SK-N-SH (cell line): ENCODE results near the gene CASZ1. TPM values are rescaled to one million over a fixed set of nuclear protein-coding genes. Genes with fewer than 3 reads are reported as not detected.

Experiments
- CTCF ChIA-PET: fragments of 300-600, 350-600 bp; formaldehyde crosslinking; extraction: SDS; loops from one replicate; lab custom pipeline; 2021; lab: Yijun Ruan, JAX
- POLR2A ChIA-PET: fragments of 350-600 bp; sonication (Branson Sonifier 250); formaldehyde crosslinking; extraction: SDS; loops from one replicate; lab custom pipeline; 2020; ENCODE audit warnings: antibody characterized with exemption, inconsistent platforms; lab: Yijun Ruan, JAX
- DNase-seq: peaks from one replicate; pipeline ENCODE4 v3.0.0; 2012
- H2AFZ ChIP-seq: fragments of 200-600 bp; sonication (generic); 2 replicates; pipeline ENCODE4 v1.8.1; 2016; ENCODE audit warnings: antibody characterized with exemption, mild to moderate bottlenecking, low read depth
- H3F3A ChIP-seq: fragments of 200-600 bp; sonication (generic); replicated peaks from 2 replicates; pipeline ENCODE3; 2016; ENCODE audit warnings: antibody characterized with exemption, mild to moderate bottlenecking; ENCODE audit not compliant: insufficient read depth
- H3K27ac ChIP-seq, 2 experiments: fragments of 200-500 bp in 1 of 2; fragments of 200-600 bp in 1 of 2; sonication (Bioruptor generic) in 1 of 2; sonication (generic), shearing (Covaris generic) in 1 of 2; 2 replicates each; pipeline versions ENCODE4 v1.5.1 to v1.6.1; 2014 to 2016; ENCODE audit warnings: low read depth in 2 of 2, inconsistent platforms in 1 of 2, low read length in 1 of 2, mild to moderate bottlenecking in 1 of 2, mixed read lengths in 1 of 2
- H3K27me3 ChIP-seq: fragments of 200-600 bp; sonication (generic), shearing (Covaris generic); 2 replicates; pipeline ENCODE4 v1.6.1; 2016; ENCODE audit warnings: mixed run types; ENCODE audit not compliant: insufficient read depth
- H3K36me3 ChIP-seq, 2 experiments: fragments of 200-500 bp in 1 of 2; fragments of 200-600 bp in 1 of 2; sonication (Bioruptor generic) in 1 of 2; sonication (generic) in 1 of 2; replicated peaks in 1 of 2; 2 replicates each; pipeline versions ENCODE3 to v1.5.1; 2014 to 2016; ENCODE audit warnings: low read length in 1 of 2, mild to moderate bottlenecking in 1 of 2; ENCODE audit not compliant: insufficient read depth in 2 of 2, control insufficient read depth in 1 of 2
- H3K4me1 ChIP-seq, 2 experiments: fragments of 200-500 bp in 1 of 2; fragments of 200-600 bp in 1 of 2; sonication (Bioruptor generic) in 1 of 2; sonication (generic), shearing (Covaris generic) in 1 of 2; 2 replicates each; pipeline versions ENCODE4 v1.5.1 to v1.6.1; 2014 to 2016; ENCODE audit warnings: low read depth in 1 of 2, low read length in 1 of 2, mixed run types in 1 of 2; ENCODE audit not compliant: insufficient read depth in 2 of 2, control insufficient read depth in 1 of 2
- H3K4me2 ChIP-seq: fragments of 200-600 bp; sonication (generic), shearing (Covaris generic); 2 replicates; pipeline ENCODE4 v1.6.1; 2017; ENCODE audit warnings: mixed run types
- H3K4me3 ChIP-seq, 2 experiments: fragments of 200-500 bp in 1 of 2; fragments of 200-600 bp in 1 of 2; sonication (Bioruptor generic) in 1 of 2; sonication (generic), shearing (Covaris generic) in 1 of 2; 2 replicates each; pipeline versions ENCODE4 v1.5.1 to v1.8.1; 2014 to 2016; ENCODE audit warnings: low read depth in 2 of 2, inconsistent platforms in 1 of 2, low read length in 1 of 2, mild to moderate bottlenecking in 1 of 2, mixed read lengths in 1 of 2, moderate library complexity in 1 of 2
- H3K79me2 ChIP-seq: fragments of 200-600 bp; sonication (generic); 2 replicates; pipeline ENCODE4 v1.8.1; 2017; ENCODE audit warnings: mild to moderate bottlenecking; ENCODE audit not compliant: insufficient read depth
- H3K9ac ChIP-seq: fragments of 200-600 bp; sonication (generic); 2 replicates; pipeline ENCODE4 v1.6.1; 2017; ENCODE audit warnings: mixed run types
- H3K9me2 ChIP-seq: fragments of 200-600 bp; sonication (generic); 2 replicates; pipeline ENCODE4 v1.6.1; 2017; ENCODE audit warnings: mixed run types
- H3K9me3 ChIP-seq: fragments of 200-600 bp; sonication (generic); 2 replicates; pipeline ENCODE4 v1.6.1; 2017; ENCODE audit warnings: mixed run types, mild to moderate bottlenecking, moderate library complexity
- H4K20me1 ChIP-seq: fragments of 200-600 bp; sonication (generic); 2 replicates; pipeline ENCODE4 v1.6.1; 2017; ENCODE audit warnings: mild to moderate bottlenecking, mixed run types; ENCODE audit not compliant: insufficient read depth
- CHD2 ChIP-seq: fragments of 150-350 bp; IDR thresholded peaks from 2 replicates; pipeline ENCODE4 v1.6.1; 2018; ENCODE audit warnings: low read length; ENCODE audit not compliant: partially characterized antibody
- ELF1 ChIP-seq: IDR thresholded peaks from 2 replicates; pipeline ENCODE4 v1.4.0; 2012
- EZH2phosphoT487 ChIP-seq: fragments of 200-600 bp; sonication (generic); IDR thresholded peaks from 2 replicates; pipeline ENCODE4 v1.6.1; 2017; ENCODE audit warnings: low read depth, mixed run types, mild to moderate bottlenecking, antibody characterized with exemption, moderate library complexity, borderline replicate concordance
- FOSL2 ChIP-seq: IDR thresholded peaks from 2 replicates; pipeline ENCODE4 v1.4.0; 2012; ENCODE audit warnings: low read depth, mild to moderate bottlenecking, moderate library complexity, borderline replicate concordance
- FOXJ3 ChIP-seq: sonication (generic); formaldehyde crosslinking; IDR thresholded peaks from 2 replicates; pipeline ENCODE4 v1.5.1; 2020; ENCODE audit warnings: mild to moderate bottlenecking, missing genetic modification reagents
- JUND ChIP-seq: IDR thresholded peaks from 2 replicates; pipeline ENCODE4 v1.4.0; 2012
- MEF2A ChIP-seq: IDR thresholded peaks from 2 replicates; pipeline ENCODE4 v1.4.0; 2012; ENCODE audit warnings: low read depth, borderline replicate concordance
- MXI1 ChIP-seq: IDR thresholded peaks from 2 replicates; pipeline ENCODE4 v1.6.1; 2012; ENCODE audit warnings: mild to moderate bottlenecking, low read depth, low read length, improper control_type of control experiment
- PBX3 ChIP-seq: IDR thresholded peaks from 2 replicates; pipeline ENCODE4; 2012
- RFX5 ChIP-seq: IDR thresholded peaks from 2 replicates; pipeline ENCODE4 v1.6.1; 2012; ENCODE audit warnings: mild to moderate bottlenecking, improper control_type of control experiment, low read length
- SMC3 ChIP-seq: IDR thresholded peaks from 2 replicates; pipeline ENCODE4 v1.6.1; 2012; ENCODE audit warnings: low read depth, low read length, improper control_type of control experiment
- YY1 ChIP-seq: IDR thresholded peaks from 2 replicates; pipeline ENCODE4 v1.4.0; 2012; ENCODE audit warnings: low read depth, mild to moderate bottlenecking
- WGBS: methylation state at CpG from one replicate; pipeline ENCODE4 v1.1.6; 2017; ENCODE audit warnings: low lambda C conversion rate; 5-methylcytosine and 5-hydroxymethylcytosine counted together
- polyA plus RNA-seq, 3 experiments: library from polyadenylated mRNA; depleted of rRNA; stranded (reverse); fragments of >200 nt; gene quantifications; 2 replicates each; pipeline ENCODE4 v1.2.3, GENCODE V29; 2012
- TF ChIP-seq, protein P1 (sequence below): IDR thresholded peaks from 2 replicates; pipeline ENCODE4 v1.4.0; 2012; ENCODE audit warnings: low read depth, borderline replicate concordance
- TF ChIP-seq, protein P2 (sequence below): fragments of 150-350 bp; IDR thresholded peaks from 2 replicates; pipeline ENCODE4 v1.6.1; 2017; ENCODE audit warnings: antibody characterized with exemption, low read length, low read depth, borderline replicate concordance
- TF ChIP-seq, protein P3 (sequence below): IDR thresholded peaks from 2 replicates; pipeline ENCODE4 v1.6.1; 2012; ENCODE audit warnings: mild to moderate bottlenecking, low read depth, low read length, moderate library complexity
- TF ChIP-seq, protein P4 (sequence below): fragments of 200-600 bp; sonication (generic); IDR thresholded peaks from 2 replicates; pipeline ENCODE4 v1.6.1; 2017; ENCODE audit warnings: antibody characterized with exemption, mild to moderate bottlenecking, moderate library complexity

The CASZ1 gene
- polyA plus RNA-seq, 1 of the 3 experiments (the other 2 are of a cell fraction) = 0.51 TPM

DNA sequence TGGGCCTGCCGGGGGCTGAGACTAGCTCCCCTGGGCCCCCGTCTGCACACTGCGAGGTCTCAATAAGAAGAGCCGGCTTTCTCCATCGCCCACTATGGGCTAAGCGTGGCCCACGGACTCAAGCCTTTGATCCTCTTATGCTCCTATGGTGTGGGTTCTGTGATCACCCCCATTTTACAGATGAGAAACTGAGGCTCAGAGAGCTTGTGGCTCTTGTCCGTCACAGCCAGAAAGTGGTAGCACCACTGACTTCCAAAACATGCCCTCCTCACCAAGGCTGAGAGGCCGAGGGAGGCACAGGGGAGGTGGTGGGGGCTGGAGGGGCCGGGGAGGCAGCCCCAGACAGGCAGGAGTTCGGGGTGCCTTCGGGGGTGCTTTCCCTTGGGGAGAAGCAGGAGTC is 39.0 kb upstream of the CASZ1 start:
- ChIA-PET POLR2A (no interaction called here), CTCF (interaction anchor here (0.8 to 1.0 kb wide), 2 partner anchors 7 to 332 kb away, joined by 3 read pairs; no protein-coding TSS in a partner anchor)
- Histone ChIP-seq H4K20me1 (no peaks in the 10 kb centered on the region), H3K4me2 (no peak overlapping the region), H3K27me3 (no peaks in the 10 kb centered on the region), H3K4me1 (no peaks in the 10 kb centered on the region; a peak in 1 of 4 replicates), H3K36me3 (no peaks in the 10 kb centered on the region), H3K9ac (no peak overlapping the region), H3K4me3 (no peak overlapping the region), H3F3A (no peaks in the 10 kb centered on the region), H3K27ac (no peak overlapping the region), H3K9me3 (no peaks in the 10 kb centered on the region), H3K79me2 (no peaks in the 10 kb centered on the region), H3K9me2 (no peaks in the 10 kb centered on the region), H2AFZ (no peak overlapping the region)
- WGBS = 98% methylated on average over 5 of the region's 12 CpGs
- no peak for DNase-seq
- TF ChIP-seq JUND (no peak), YY1 (no peak), FOSL2 (no peak)
- TF ChIP-seq, protein P1, sequence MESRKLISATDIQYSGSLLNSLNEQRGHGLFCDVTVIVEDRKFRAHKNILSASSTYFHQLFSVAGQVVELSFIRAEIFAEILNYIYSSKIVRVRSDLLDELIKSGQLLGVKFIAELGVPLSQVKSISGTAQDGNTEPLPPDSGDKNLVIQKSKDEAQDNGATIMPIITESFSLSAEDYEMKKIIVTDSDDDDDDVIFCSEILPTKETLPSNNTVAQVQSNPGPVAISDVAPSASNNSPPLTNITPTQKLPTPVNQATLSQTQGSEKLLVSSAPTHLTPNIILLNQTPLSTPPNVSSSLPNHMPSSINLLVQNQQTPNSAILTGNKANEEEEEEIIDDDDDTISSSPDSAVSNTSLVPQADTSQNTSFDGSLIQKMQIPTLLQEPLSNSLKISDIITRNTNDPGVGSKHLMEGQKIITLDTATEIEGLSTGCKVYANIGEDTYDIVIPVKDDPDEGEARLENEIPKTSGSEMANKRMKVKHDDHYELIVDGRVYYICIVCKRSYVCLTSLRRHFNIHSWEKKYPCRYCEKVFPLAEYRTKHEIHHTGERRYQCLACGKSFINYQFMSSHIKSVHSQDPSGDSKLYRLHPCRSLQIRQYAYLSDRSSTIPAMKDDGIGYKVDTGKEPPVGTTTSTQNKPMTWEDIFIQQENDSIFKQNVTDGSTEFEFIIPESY = no peak

DNA sequence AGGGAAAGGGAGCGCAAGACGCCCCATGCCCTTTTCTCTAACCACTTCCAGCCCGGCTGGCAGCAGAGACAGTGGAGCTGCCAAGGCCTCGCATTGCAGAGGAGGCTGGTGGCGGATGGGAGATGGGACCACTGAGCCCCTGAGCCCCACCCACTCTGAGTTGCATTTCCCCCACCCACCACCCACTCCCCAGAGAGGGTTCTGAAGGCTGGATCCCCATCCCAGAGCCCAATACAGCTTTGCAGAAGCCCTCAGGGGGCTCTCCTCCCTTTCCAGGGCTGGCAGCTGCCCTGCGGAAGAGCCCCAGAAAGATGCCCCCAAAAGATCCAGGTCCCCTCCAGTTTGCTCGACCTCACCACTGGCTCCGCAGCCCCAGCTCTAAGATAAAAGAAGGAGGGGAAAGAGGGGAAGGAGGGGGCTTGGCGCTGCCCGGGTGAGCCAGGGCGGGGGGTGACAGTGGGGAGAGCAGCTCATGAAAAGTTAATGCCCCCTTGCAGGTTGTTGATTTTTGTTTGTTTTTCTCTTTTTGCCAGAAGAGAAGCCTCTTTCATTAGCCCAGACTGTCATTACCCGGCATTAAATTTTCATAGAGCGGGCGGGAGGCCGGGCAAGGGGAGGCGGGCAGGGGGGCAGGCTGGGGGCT is 38.4 kb upstream of the CASZ1 start:
- no peaks in the 10 kb centered on the region for H3K9me3 ChIP-seq
- no peaks in the 10 kb centered on the region for H3K79me2 ChIP-seq
- H3K4me1 ChIP-seq = no peaks in the 10 kb centered on the region; a peak in 1 of 4 replicates
- H3K4me3 ChIP-seq = no peak overlapping the region
- no peaks in the 10 kb centered on the region for H4K20me1 ChIP-seq
- no peak for DNase-seq
- no peaks in the 10 kb centered on the region for H3K36me3 ChIP-seq
- H3K27ac ChIP-seq = no peak overlapping the region
- no peaks in the 10 kb centered on the region for H3F3A ChIP-seq
- H3K27me3 ChIP-seq = no peaks in the 10 kb centered on the region
- no peak overlapping the region for H3K4me2 ChIP-seq
- CTCF ChIA-PET = interaction anchor here (0.8 kb wide), 1 partner anchor 332 kb away, joined by 3 read pairs; no protein-coding TSS in a partner anchor
- H3K9ac ChIP-seq = no peak overlapping the region
- POLR2A ChIA-PET = no interaction called here
- WGBS = 86% methylated on average over 11 of the region's 16 CpGs
- H3K9me2 ChIP-seq = no peaks in the 10 kb centered on the region
- no peak overlapping the region for H2AFZ ChIP-seq
- TF ChIP-seq MXI1 (no peak), CHD2 (no peak), FOXJ3 (no peak), SMC3 (no peak), RFX5 (no peak), PBX3 (no peak), EZH2phosphoT487 (no peak), FOSL2 (no peak), MEF2A (no peak), ELF1 (no peak), YY1 (no peak)
- TF ChIP-seq, protein P2, sequence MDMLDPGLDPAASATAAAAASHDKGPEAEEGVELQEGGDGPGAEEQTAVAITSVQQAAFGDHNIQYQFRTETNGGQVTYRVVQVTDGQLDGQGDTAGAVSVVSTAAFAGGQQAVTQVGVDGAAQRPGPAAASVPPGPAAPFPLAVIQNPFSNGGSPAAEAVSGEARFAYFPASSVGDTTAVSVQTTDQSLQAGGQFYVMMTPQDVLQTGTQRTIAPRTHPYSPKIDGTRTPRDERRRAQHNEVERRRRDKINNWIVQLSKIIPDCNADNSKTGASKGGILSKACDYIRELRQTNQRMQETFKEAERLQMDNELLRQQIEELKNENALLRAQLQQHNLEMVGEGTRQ = no peak
- TF ChIP-seq, protein P3, sequence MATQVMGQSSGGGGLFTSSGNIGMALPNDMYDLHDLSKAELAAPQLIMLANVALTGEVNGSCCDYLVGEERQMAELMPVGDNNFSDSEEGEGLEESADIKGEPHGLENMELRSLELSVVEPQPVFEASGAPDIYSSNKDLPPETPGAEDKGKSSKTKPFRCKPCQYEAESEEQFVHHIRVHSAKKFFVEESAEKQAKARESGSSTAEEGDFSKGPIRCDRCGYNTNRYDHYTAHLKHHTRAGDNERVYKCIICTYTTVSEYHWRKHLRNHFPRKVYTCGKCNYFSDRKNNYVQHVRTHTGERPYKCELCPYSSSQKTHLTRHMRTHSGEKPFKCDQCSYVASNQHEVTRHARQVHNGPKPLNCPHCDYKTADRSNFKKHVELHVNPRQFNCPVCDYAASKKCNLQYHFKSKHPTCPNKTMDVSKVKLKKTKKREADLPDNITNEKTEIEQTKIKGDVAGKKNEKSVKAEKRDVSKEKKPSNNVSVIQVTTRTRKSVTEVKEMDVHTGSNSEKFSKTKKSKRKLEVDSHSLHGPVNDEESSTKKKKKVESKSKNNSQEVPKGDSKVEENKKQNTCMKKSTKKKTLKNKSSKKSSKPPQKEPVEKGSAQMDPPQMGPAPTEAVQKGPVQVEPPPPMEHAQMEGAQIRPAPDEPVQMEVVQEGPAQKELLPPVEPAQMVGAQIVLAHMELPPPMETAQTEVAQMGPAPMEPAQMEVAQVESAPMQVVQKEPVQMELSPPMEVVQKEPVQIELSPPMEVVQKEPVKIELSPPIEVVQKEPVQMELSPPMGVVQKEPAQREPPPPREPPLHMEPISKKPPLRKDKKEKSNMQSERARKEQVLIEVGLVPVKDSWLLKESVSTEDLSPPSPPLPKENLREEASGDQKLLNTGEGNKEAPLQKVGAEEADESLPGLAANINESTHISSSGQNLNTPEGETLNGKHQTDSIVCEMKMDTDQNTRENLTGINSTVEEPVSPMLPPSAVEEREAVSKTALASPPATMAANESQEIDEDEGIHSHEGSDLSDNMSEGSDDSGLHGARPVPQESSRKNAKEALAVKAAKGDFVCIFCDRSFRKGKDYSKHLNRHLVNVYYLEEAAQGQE = no peak
- TF ChIP-seq, protein P4, sequence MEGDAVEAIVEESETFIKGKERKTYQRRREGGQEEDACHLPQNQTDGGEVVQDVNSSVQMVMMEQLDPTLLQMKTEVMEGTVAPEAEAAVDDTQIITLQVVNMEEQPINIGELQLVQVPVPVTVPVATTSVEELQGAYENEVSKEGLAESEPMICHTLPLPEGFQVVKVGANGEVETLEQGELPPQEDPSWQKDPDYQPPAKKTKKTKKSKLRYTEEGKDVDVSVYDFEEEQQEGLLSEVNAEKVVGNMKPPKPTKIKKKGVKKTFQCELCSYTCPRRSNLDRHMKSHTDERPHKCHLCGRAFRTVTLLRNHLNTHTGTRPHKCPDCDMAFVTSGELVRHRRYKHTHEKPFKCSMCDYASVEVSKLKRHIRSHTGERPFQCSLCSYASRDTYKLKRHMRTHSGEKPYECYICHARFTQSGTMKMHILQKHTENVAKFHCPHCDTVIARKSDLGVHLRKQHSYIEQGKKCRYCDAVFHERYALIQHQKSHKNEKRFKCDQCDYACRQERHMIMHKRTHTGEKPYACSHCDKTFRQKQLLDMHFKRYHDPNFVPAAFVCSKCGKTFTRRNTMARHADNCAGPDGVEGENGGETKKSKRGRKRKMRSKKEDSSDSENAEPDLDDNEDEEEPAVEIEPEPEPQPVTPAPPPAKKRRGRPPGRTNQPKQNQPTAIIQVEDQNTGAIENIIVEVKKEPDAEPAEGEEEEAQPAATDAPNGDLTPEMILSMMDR = no peak
